ENCODE measurements around the gene SPACDR.
"Not testable (repeated sequence)": the region's sequence is repeated elsewhere in the genome, so short reads cannot be mapped to it uniquely, and the experiment has no call there.

The SPACDR gene

DNA sequence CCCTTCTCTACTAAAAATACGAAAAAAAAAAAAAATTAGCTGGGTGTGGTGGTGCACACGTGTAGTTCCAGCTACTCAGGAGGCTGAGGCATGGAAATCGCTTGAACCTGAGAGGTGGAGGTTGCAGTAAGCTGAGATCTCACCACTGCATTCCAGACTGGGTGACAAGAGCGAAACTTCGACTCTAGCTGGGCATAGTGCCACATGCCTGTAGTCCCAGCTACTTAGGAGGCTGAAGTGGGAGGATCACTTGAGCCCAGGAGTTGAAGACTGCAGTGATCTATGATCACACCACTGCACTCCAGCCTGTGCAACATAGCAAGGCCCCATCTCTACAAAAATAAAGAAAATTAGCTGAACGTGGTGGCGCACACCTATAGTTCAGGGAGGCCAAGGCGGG, 1.2 kb upstream of the SPACDR start:
- no peak for DNase-seq

DNA sequence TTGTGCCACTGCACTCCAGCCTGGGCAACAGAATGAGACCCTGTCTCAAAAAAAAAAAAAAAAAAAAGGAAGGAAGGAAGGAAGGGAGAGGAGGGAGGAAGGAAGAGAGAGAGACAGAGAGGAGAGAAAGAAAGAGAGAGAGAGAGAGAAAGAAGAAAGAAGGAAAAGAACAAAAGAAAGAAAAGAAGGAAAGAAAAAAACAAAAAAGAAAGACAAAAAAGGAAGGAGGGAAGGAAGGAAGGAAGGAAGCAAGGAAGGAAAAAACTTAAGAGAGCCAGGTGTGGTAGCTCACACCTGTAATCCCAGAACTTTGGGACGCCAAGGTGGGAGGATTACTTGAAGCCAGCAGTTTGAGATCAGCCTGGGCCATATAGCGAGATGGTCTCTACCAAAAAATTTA, 731 bp upstream of the SPACDR start:
- no peak for DNase-seq

DNA sequence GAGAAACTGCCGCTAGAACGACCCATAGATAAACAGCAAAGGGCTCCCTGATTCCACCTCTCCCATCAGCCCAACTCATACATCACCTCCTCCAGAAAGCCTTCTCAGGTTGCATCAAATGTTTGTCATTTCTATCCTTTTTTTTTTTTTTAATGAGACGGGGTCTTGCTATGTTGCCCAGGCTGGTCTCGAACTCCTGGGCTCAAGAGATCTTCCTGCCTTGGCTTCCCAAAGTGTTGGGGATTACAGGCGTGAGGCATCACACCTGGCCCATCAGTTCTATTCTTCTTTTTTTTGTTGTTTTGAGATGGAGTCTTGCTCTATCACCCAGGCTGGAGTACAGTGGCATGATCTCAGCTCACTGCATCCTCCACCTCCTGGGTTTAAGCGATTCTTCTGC, 7.0 kb downstream of the SPACDR start:
- no peak for DNase-seq

DNA sequence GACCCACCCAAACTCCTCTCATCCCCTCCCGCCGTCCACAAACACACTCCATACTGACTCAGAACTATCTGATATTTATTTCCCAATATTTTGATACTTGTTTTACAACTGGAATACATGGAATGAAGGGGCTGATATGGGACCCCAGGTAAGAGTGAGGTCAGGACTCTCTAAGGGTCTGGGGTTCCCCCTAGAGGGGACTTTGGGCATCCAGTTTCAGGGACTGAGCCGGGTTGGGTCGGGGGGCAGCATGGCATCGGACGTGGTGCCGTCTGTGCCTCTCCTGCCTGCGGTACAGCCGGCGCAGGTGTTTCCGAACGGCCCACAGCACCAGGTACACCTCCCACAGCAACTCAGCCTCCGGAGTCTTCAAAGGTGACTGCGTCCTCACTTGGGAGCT, 7.5 kb downstream of the SPACDR start:
- DNase-seq, result no peak

DNA sequence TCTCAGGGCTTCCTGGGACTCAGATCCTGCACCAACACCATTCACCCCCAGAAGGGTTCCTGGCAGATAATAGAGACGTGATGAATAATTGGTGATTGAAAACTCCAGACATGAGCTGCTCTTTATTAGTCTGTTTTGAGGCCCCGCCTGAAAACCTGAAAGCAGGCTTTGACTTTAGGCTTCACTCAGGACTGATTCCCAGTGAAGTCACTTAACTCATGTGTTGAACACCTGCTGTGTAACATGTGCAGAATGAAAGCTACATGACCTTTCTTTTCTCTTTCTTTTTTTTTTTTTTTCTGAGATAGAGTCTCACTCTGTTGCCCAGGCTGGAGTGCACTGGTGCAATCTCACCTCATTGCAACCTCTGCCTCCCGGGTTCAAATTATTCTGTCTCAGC, 8.9 kb downstream of the SPACDR start:
- no peak for DNase-seq

DNA sequence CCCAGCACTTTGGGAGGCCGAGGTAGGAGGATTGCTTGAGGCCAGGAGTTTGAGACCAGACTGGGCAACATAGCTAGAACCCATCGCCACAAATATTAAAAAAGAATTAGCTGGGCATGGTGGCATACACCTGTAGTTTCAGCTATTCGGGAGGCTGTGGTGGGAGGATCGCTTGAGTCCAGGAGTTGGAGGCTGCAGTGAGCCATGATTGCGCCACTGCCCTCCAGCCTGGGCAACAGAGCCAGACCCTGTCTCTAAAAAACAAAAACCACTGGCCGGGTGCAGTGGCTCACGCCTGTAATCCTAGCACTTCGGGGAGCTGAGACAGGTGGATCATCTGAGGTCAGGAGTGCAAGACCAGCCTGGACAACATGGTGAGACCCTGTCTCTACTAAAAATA, 10.2 kb downstream of the SPACDR start:
- not testable (repeated sequence) for DNase-seq

DNA sequence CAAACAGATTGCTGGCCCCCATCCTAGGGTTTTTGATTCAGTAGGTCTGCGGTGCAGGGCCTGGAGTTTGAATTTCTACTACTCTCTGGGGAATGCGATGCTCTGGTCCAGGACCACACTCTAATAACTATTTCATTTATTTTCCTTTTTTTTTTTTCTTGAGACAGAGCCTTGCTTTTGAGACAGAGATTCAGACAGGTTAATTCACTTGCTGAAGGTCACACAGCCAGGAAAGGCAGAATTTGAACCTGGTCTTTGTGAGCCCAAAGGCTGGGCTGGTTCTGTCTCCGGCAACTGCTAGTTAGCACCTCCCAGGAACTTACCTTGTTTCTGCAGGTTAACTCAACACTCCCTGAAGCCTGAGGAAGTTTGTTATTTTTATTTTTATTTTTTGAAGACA, 11.5 kb downstream of the SPACDR start:
- DNase-seq, result no peak

DNA sequence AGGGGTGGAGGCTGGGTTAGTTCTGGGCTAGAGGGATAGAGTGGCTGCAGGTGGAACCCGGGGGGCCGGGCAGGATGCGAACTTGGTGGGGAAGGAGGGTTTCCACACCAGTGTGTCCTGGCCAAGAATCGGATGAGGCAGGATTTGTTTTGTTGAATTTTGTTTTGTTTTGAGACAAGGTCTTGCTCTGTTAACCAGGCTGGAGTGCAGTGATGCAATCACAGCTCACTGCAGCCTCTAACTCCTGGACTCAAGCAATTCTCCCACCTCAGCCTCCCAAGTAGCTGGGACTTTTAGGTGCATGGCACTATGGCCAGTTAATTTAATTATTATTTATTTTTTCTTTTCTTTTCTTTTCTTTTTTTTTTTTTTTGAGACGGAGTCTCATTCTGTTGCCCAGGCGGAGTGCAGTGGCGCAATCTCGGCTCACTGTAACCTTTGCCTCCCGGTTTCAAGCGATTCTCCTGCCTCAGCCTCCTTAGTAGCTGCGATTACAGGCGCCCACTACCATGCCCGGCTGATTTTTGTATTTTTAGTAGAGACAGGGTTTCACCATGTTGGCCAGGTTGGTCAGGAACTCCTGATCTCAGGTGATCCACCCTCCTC, 14.8 kb downstream of the SPACDR start:
- no peak for DNase-seq

DNA sequence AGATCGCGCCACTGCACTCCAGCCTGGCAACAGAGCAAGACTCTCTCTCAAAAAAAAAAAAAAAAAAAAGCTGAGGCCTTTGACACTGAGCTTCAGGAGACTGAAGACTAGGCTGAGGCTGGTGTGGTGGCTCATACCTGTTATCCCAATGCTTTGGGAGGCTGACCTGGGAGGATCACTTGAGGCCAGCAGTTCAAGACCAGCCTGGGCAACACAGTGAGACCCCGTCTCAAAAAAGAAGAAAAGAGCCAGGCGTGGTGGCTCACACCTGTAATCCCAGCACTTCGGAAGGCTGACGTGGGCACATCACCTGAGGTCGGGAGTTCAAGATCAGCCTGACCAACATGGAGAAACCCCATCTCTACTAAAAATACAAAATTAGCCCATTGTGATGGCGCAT, 16.7 kb downstream of the SPACDR start:
- DNase-seq, result not testable (repeated sequence)

DNA sequence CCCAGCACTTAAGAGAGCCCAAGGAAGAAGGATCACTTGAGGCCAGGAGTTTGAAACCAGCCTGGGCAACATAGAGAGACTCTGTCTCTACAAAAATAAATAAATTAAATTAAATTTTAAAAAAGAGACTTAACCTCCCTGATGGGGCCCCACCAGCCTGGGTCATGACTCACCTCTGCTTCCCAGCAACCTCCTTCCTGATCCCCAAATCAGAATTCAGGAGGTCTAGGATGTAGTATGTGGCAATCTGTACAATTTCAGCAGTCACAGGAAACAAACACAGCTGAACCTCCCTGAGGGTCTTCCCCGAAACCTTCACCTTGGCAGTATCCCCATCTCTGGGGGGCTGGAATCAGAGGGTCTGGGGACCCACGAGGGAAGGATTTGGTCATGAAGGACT, 18.0 kb downstream of the SPACDR start:
- no peak for DNase-seq

DNA sequence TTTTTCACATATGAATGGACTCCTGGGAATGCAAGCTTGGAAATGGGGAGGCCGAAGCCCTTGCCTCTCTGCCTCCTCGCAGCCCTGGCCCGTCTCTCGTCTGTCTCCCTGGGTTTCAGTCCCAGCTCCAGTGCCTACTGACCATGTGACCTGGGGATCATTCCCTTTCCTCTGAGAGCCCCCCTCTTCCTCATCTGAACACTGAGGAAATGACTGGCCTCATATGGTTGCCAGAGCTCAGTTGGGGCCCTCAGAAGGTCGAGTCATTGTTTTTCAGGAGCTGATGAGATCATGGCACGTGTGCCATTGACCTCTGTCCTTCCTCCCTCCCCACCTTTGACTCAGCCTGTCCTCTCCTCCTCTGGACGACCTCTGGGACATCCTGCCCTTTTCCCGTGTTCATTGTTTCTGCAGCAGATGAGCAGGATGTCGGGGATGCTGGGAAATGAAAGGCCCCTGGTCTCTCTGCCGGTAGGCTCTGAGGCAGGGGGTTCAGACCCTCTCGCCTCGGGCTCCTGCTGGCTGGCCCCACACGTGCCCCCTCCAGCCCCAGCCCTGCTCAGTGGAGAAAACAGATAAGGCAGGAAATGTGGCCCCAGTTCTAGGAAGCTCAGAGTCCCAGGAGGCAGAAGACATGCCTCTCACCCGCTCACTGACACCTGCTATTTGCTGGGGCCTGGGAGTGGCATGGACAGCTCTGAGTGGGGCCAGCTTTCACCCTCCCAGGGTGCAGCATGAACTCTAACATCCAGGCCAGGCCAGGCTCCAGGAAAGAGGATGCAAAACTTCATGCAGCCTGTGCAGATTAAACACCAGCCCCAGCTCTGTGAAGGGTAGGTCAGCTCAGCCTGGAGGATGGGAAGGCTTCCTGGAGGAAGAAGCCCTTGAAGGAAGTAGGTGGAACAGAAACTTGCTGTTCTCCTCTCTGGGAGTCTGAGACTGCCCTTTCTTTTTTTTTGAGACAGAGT, 19.5 kb downstream of the SPACDR start:
- peak; percentile 15 for DNase-seq

DNA sequence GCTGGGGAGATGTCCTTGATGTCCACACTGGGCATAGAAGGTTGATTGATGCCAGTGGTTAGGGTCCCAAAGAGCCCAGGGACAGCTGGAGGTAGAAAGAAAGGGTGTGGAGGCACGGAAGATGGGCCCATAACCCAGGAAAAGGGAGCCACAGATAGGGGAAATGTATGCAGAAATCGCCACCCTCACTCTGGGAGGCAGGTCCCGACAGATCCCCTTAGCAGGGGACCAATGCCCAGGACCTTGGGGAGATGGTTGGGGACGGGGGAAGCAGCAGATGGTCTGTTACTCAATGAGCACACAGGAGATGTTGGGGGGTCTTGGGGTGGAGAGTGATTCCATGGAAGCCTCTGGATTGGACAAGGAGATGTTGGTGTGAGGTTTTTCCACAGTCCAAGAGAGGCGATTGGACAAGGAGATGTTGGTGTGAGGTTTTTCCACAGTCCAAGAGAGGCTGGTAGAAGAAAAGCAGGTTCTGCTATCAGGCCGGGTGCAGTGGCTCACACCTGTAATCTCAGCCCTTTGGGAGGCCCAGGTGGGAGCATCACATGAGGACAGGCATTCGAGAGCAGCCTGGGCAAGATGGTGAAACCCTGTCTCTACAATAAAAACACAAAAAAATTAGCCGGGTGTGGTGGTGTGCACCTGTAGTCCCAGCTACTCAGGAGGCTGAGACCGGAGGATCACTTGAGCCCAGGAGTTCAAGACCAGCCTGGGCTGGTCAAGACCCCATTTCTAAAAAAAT, 20.8 kb downstream of the SPACDR start:
- peak; percentile 8 for DNase-seq

DNA sequence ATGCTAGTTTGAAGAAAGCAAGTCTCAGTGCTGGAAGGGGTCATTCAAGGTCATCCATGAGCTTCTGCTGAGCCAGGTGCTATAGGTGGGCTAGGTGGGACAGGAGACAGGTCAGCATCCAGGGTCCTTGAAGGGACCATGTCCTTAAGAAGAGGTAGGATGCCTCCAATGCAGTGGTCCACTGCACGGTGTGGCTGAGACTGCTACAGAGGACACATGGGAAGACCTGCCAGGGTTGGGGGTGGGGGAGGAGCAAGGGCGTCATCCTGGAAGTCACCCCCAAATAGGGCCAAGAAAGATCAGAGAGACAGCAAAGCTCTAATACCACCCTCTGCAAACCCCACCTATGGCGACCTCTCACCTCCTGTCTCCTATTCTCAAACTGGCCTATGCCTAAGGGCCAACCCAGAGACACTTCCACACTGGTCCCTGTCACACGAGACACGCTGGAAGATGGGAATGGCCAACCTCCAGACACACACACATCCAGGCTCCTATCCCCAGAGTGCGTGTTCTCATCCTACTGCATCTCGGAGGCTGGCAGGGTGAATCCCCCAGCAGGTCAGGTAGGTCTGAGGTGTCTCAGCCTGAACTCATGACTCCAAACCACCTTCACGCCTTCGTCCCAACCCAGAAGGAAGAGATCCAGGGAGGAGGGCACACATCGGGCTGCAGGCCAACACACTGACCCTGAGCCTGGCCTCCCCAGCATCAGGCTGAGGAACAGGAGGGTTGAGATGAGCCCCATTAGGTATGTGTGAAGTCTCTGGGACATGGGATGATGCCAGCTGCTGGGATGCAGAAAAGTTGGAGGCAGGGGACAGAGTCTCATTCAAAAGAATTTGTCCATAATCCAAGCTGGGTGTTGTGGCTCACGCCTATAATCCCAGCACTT, 22.2 kb downstream of the SPACDR start:
- DNase-seq, result peak; percentile 13

DNA sequence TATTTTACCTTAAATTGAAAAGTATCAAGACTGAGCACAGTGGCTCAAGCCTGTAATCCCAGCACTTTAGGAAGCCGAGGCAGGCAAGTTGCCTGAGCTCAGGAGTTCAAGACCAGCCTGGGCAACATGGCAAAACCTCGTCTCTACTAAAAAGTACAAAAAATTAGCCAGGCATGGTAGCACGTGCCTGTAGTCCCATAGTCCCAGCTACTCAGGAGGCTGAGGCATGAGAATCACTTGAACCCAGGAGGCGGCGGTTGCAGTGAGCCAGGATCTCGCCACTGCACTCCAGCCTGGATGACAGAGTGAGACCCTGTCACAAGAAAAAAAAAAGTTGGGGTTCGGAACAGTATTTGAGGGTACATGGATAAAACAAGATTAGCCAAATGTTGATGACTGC, 24.8 kb downstream of the SPACDR start:
- DNase-seq, result peak; percentile 2

DNA sequence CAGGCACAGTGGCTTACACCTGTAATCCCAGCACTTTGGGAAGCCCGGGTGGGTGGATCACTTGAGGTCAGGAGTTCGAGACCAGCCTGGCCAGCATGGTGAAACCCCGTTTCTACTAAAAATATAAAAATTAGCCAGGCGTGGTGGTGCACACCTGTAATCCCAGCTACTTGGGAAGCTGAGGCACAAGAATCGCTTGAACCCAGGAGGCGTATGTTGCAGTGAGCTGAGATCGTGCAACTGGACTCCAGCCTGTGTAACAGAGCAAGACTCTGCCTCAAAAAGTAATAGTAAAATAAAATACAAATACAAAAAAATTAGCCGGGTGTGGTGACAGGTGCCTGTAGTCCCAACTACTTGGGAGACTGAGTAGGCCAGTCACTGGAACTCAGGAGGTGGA, 25.3 kb downstream of the SPACDR start:
- peak; percentile 4 for DNase-seq

DNA sequence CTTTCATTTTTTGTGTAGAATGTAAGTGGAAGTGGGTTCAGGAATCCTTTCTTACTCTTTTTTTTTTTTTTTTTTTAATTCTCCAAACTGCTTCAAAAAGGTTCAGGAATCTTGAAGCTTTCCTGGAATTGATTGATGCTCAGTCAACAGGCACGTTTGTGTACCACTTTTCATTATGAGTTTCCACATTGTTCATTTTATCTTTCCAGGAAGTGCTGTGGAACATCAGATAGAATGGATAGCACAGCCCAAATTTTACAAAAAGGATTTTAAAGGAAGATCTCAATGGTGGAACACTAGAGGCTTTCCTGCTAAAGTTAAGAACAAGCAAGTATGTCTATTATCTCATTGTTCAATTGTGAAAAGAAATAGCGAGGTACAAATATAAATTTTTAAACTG, 25.9 kb downstream of the SPACDR start:
- no peak for DNase-seq

DNA sequence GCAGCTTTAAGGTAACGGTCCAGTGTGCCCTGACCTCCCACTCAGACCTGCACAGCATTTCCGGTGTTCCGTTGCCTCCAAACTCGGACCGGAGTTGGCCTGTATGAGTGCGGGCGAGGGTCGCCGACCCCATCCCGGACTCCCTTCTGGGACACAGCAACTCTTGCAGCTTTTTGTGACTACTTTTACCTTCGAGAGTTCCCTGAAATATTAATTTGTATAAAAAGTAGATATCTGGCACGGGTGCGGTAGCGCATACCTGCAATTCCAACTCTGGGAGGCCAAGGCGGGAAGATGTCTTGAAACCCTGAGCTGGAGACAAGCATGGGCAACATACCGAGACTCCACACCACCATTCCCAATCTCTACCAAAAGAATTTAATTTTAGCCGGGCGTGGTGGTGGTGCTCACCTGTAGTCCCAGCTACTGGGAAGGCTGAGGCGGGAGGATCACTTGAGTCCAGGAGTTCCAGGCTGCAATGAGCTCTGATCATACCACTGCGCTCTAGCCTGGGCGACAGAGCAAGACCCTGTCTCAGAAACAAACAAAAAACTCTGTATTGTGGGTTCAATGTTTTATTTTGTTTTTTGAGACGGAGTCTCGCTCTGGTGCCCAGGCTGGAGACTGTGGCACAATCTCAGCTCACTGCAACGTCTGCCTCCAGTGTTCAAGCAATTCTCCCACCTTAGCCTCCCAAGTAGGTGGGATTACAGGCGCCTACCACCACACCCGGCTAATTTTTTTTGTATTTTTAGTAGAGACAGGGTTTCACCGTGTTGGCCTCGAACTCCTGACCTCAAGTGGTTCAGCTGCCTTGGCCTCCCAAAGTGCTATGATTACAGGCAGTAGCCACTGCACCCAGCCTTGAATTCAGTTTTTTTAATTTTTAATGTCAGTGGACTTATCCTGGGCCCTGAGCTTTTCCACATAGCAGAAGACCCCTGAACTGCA, 26.6 kb downstream of the SPACDR start:
- no peak for DNase-seq

DNA sequence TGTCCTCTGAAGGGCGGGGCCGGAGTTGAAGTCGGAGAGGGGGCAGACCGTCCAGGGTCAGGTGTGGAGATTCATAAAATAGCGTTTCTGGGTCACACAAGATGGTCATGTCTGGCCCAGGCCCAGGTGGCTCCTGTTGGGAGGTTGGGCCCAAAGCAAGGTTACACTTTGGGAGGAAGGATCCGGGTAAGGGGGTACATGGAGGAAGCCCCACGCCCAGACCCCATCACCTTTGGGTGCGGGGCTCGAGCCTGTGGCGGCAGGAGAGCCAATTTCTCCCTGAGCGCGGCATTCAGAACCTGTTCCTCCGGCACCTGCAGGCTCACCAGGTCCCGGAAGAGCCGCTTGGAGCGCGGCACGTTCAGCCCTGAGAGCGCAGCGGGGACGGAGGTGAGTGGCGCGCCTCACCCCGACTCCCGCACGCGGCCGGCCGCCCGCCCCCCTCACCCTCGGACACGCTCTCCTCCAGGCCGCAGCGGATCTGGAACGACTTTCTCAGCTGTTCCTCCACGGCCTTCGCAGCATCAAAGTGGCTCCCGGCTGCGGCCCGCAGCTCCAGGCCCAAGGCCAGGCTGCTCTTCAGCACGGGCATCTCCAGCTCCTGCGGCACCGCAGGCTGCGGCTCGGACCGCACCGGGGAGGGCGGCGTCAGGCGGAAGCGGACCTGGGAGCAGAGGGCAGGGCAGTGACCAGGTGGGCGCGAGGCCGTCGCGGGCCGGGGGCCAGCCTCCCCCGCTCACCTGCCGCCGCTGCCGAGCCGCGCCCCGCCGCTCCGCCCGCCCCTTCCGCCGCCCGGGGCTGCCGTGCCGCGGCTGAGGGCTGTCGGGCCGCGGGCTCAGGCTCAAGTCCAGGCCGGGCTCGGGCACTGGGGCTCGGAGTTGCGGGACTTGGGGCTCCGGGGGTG, 28.4 kb downstream of the SPACDR start:
- DNase-seq, result peak; percentile 67

DNA sequence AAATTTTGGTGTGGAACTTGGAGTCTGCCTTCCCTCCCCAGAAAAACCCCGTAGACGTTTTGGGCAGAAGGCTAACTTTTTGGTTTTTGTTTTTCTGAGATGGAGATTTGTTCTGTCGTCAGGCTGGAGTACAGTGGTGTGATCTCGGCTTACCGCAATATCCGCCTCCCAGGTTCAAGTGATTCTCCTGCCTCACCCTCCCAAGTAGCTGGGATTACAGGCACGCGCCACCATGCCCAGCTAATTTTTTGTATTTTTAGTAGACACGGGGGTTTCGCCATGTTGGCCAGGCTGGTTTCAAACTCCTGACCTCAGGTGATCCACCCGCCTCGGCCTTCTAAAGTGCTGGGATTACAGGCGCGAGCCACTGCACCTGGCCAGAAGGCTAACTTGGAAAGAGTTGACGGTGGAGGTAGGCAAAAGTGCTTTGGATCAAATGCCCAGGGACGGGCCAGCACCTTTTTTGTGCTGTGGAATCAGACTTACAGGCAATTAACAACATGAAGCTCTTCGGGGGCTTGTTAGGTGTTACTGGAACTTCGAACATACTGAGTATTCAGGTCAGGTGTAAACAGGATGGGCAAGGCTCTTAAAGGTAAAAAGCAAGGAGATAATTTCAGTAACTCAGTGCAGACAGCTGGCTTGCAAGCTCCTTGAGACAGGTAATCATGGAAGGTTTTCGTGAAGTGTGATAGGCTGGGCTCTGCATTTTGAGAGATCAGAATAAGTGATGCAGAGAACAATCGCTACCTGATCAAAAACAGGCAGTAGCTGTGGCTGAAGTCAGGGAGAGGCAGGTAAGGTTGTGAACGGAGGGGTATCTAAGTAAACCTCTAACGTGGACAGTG, 29.5 kb downstream of the SPACDR start:
- no peak for DNase-seq

Data from activated T-cell treated with anti-CD3 and anti-CD28 coated beads, Interleukin-2, amount 50 U/mL, for 1 hour (primary cell).